Measurements from ENCODE around the gene PPP1R8.

The PPP1R8 gene

GRCh38 chr1:27884006-27884954 is 53.7 kb downstream of the PPP1R8 start:
- no peak overlapping the region for H3K4me3 ChIP-seq
- H3K9me3 ChIP-seq = no peaks in the 10 kb centered on the region
- in situ Hi-C loops (cut with MboI; ENCODE audit: low sequenced_read_pairs) = no loop called here
- no peaks in the 10 kb centered on the region for H3K4me1 ChIP-seq
- H3K27me3 ChIP-seq (ENCODE audit: low read depth) = no peaks in the 10 kb centered on the region
- no peak for DNase-seq (ENCODE audit: low spot score in 2 of 2)
- peaks cover 26% of the 10 kb centered on the region for H3K36me3 ChIP-seq (replicated peaks)

- DNase-seq (ENCODE audit: low spot score in 2 of 2) = no peak
- H3K9me3 ChIP-seq = no peaks in the 10 kb centered on the region
- H3K4me1 ChIP-seq = no peaks in the 10 kb centered on the region
- H3K36me3 ChIP-seq (replicated peaks) = peaks cover 34% of the 10 kb centered on the region
- H3K27me3 ChIP-seq (ENCODE audit: low read depth) = no peaks in the 10 kb centered on the region
- in situ Hi-C loops (cut with MboI; ENCODE audit: low sequenced_read_pairs) = no loop called here
- H3K4me3 ChIP-seq = no peak overlapping the region
These were observed 54.5 kb downstream of the PPP1R8 start for GRCh38 chr1:27885114-27885528.

DNA sequence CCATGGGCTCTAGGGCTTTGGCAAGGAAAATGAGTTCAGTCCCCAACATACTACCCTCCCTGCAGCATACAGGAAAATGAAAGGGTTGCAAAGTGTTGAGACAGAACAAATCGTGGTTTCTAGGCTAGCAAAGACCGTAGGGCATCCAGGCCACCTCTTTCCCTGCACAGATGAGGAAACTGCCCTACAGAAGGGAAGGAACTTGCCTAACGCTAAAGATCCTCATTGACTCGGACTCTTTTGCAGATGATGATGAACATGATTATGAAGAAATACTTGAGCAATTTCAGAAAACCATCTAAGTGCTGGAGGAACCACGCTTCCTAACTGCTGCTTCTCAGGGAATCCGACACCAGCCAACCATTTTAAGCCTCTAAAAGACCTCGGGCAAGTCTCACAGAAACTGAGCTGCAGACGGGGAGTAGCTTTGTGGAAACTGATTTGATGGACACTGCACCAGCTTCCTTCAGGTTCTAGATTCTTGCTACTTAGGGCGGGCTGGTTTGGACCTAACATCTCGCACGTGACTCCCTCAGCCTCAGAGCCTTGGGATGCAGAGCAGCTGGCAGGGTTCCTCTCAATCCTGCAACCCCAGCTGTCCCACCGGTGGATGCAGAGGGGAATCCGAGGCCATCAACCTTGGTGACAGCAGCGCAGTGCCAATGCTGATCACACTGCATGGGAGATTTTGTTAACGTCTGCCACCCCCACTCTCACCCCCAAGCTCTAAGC is 55.2 kb downstream of the PPP1R8 start:
- H3K36me3 ChIP-seq (replicated peaks) = peaks cover 41% of the 10 kb centered on the region
- no peak for DNase-seq (ENCODE audit: low spot score in 2 of 2)

GRCh38 chr1:27886353-27886679 is 55.7 kb downstream of the PPP1R8 start:
- Histone ChIP-seq H3K27me3 (ENCODE audit: low read depth) (no peaks in the 10 kb centered on the region), H3K9me3 (no peaks in the 10 kb centered on the region), H3K4me1 (no peaks in the 10 kb centered on the region), H3K36me3 (replicated peaks) (peaks cover 46% of the 10 kb centered on the region), H3K4me3 (no peak overlapping the region)
- no peak for DNase-seq (ENCODE audit: low spot score in 2 of 2)
- in situ Hi-C loops (cut with MboI; ENCODE audit: low sequenced_read_pairs) = no loop called here

More for the DNA sequence above, 55.2 kb downstream of the PPP1R8 start:
- Histone ChIP-seq H3K27me3 (ENCODE audit: low read depth) (no peaks in the 10 kb centered on the region), H3K9me3 (no peaks in the 10 kb centered on the region), H3K4me3 (no peak overlapping the region), H3K4me1 (no peaks in the 10 kb centered on the region)
- in situ Hi-C loops (cut with MboI; ENCODE audit: low sequenced_read_pairs) = no loop called here

- H3K27me3 ChIP-seq (ENCODE audit: low read depth) = no peaks in the 10 kb centered on the region
- peaks cover 50% of the 10 kb centered on the region for H3K36me3 ChIP-seq (replicated peaks)
- no peak overlapping the region for H3K4me3 ChIP-seq
- no peaks in the 10 kb centered on the region for H3K9me3 ChIP-seq
- in situ Hi-C loops (cut with MboI; ENCODE audit: low sequenced_read_pairs) = no loop called here
- DNase-seq (ENCODE audit: low spot score in 2 of 2) = no peak
- no peaks in the 10 kb centered on the region for H3K4me1 ChIP-seq
These were observed 56.2 kb downstream of the PPP1R8 start for GRCh38 chr1:27886744-27887143.

- no peak for DNase-seq (ENCODE audit: low spot score in 2 of 2)
- H3K4me3 ChIP-seq = no peak overlapping the region
- H3K27me3 ChIP-seq (ENCODE audit: low read depth) = no peaks in the 10 kb centered on the region
- no peaks in the 10 kb centered on the region for H3K4me1 ChIP-seq
- no peaks in the 10 kb centered on the region for H3K9me3 ChIP-seq
- in situ Hi-C loops (cut with MboI; ENCODE audit: low sequenced_read_pairs) = no loop called here
- H3K36me3 ChIP-seq (replicated peaks) = peaks cover 57% of the 10 kb centered on the region
These were observed 56.8 kb downstream of the PPP1R8 start for GRCh38 chr1:27887215-27888021.

DNA sequence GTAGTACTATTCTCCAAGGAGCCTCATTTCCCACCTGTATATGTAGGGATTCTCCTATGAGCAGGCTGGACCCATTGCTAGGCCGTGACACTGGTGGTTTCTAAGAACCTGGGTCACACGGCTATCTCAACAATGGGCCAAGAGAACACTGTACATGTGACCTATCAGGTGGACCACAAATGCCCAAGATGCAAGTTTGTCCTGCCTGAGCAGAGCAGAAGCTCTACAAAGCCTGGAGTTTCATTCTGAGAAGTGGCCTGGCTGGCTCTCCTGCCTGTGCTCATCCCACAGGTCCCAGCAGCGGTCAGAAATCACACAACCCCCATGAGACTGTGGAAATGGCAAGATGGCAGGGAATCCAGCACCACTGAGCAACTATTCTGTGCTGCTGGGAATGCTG is 58.9 kb downstream of the PPP1R8 start:
- no peaks in the 10 kb centered on the region for H3K9me3 ChIP-seq
- H3K36me3 ChIP-seq (replicated peaks) = peaks cover 78% of the 10 kb centered on the region
- no peaks in the 10 kb centered on the region for H3K27me3 ChIP-seq (ENCODE audit: low read depth)
- no peak overlapping the region for H3K4me3 ChIP-seq
- in situ Hi-C loops (cut with MboI; ENCODE audit: low sequenced_read_pairs) = no loop called here
- H3K4me1 ChIP-seq = no peaks in the 10 kb centered on the region
- DNase-seq (ENCODE audit: low spot score in 2 of 2) = no peak

- in situ Hi-C loops (cut with MboI; ENCODE audit: low sequenced_read_pairs) = no loop called here
- DNase-seq (ENCODE audit: low spot score in 2 of 2) = no peak
These were observed 60.8 kb downstream of the PPP1R8 start for GRCh38 chr1:27891196-27891889.

DNA sequence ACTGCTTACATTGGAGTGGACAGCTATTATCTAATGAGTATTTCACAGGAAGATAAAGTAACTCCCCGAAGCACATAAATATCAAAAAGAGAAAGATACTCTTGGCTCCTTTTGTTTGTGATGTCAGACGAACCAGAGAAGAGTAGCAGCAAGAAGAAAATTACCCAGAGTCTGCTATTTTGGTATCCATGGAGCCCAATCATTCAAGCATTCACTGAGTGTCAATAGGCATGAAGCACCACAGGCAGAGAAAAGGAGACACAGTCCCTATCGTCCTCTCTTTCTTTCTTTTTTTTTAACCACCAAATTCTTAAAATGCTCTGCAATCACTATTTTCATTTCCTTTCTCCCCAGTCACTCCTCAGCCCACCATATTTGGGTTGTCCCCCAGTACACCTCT is 63.9 kb downstream of the PPP1R8 start:
- H3K9me3 ChIP-seq = no peaks in the 10 kb centered on the region
- DNase-seq (ENCODE audit: low spot score in 2 of 2) = no peak
- H3K27me3 ChIP-seq (ENCODE audit: low read depth) = no peaks in the 10 kb centered on the region
- in situ Hi-C loops (cut with MboI; ENCODE audit: low sequenced_read_pairs) = no loop called here
- H3K4me1 ChIP-seq = no peaks in the 10 kb centered on the region
- no peak overlapping the region for H3K4me3 ChIP-seq
- H3K36me3 ChIP-seq (replicated peaks) = peaks cover 87% of the 10 kb centered on the region

More at GRCh38 chr1:27891196-27891889, 60.8 kb downstream of the PPP1R8 start:
- no peaks in the 10 kb centered on the region for H3K4me1 ChIP-seq
- H3K9me3 ChIP-seq = no peaks in the 10 kb centered on the region
- H3K36me3 ChIP-seq (replicated peaks) = peaks cover 84% of the 10 kb centered on the region
- no peak overlapping the region for H3K4me3 ChIP-seq
- no peaks in the 10 kb centered on the region for H3K27me3 ChIP-seq (ENCODE audit: low read depth)
